ENCODE data around the gene RERE.

- TF ChIP-seq CTCF (IDR thresholded peaks at IDR 0.05) (no peak), POLR2A (IDR thresholded peaks at IDR 0.05) (no peak)
Observed at GRCh38 chr1:8477166-8477982, 340.1 kb downstream of the RERE start.
